HG02588 (cell line): ENCODE data around the gene TMEM72.

Source experiments
- ATAC-seq: cut with Tn5 transposase; IDR thresholded peaks from one replicate; pipeline ENCODE4 v1.9.1; 2021; ENCODE audit warnings: mild to moderate bottlenecking, moderate library complexity; ENCODE audit not compliant: unreplicated experiment

The TMEM72 gene

DNA sequence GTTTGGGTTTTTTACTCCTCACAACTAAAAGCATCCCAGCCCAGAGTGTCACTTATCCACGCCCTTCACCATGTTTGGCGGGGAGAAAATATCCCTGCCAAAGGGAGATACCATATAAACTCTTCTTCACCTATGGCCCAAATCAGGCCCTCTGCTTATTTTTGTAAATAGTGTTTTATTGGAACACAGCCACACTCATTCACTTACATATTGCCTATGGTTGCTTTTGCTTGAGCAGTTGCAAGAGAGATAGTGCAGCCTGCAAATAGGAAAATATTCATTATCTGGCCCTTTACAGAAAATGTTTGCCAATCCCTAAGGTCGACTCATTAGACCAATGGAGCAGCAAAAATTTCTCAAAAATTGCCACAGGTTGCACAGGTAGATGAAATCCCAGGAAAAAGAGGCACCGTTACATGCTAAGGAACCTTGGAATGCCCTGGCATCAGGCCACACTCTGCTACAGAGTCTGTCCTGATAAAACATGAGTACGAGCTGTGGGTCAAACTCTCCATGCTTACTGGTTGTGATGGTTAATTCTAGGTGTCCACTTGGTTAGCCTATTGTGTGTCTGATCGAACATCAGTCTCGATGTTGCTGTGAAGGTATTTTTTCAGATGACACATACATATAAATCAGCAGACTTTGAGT, 40.6 kb downstream of the TMEM72 start:
- no peak for ATAC-seq

- ATAC-seq, result no peak
These were observed 41.7 kb downstream of the TMEM72 start for GRCh38 chr10:44952779-44953231.

- ATAC-seq, result no peak
These were observed 42.9 kb downstream of the TMEM72 start for GRCh38 chr10:44954042-44954441.

DNA sequence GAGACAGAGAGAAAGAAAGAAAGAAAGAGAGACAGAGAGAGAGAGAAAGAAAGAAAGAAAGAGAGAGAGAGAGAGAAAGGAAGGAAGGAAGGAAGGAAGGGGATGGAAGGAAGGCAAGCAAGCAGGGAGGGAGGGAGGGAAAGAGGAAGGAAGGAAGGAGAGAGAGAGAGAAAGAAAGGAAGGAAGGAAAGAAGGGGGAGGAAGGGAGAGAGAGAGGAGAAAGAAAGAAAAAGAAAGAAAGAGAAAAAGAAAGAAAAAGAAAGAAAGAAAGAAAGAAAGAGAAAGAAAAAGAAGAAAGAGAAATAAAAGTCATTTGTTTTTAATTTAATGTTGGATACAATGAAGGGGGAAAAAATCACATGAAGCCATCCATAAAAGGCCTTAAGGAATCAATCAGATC, 43.8 kb downstream of the TMEM72 start:
- ATAC-seq, result no peak

GRCh38 chr10:44955413-44956070, 44.4 kb downstream of the TMEM72 start:
- no peak for ATAC-seq

DNA sequence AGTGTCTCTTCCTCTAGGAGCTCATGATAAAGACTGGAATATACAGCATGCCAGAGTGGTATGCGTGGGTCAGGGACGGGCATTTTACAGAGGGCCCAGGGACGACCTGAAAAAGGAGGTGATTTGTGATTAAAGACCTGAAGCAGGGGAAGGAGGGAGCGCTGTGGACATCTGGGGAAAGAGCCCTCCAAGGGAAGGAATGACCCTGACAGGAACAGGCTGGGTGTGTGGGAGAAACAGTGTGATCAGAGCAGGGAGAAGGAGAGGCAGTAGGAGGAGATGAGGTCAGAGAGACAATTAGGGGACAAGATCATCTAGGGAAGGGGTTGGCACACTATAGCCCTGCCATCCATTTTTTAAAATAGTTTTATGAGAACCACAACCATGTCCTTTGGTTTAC, 45.1 kb downstream of the TMEM72 start:
- no peak for ATAC-seq

DNA sequence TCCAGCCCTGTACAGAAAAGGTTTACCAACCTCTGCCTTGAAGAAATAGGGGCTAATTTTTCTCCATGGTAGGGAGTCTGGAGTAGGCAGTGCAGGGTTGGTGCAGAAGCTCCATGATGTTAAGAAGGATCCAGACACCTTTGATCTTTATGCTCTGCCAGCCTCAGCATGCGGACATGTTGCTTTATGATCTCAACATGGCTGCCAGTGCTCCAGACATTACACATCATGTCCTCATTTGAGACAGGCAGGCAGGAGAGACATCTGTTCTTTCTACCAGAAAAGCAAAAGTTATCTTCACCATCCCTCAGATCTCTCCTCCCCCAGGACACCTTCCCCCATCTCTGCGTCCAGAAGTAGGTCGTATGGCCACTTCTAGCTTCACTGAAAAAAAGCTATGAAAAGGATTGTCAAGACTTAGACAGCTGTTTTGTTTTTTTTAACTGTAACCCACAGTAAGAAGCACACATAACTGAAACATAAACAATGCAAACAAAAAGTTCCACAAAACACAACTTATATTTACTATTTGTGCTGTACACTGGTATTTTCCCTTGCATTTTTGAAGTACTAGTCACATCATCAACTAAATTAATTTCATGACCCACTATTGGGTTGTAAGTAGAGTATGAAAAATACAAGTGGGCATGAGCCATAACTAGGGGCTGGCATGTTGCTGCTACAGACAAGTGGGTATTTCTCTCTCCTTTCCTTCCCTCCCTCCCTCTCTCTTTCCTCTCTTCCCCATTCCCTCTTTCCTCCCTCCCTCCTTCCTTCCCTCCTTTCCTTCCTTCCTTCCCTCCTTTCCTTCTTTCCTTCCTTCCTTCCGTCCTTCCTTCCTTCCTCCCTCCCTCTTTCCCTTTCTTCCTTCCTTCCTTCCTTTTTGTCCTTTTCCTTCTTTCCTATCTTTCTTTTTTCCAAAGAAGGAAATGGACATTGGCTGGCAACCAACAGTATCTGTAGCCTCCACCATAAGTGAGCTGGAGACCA, 45.9 kb downstream of the TMEM72 start:
- no peak for ATAC-seq

- no peak for ATAC-seq
These were observed 47.2 kb downstream of the TMEM72 start for GRCh38 chr10:44958196-44958897.

- no peak for ATAC-seq
These were observed 47.7 kb downstream of the TMEM72 start for GRCh38 chr10:44958898-44959246.

GRCh38 chr10:44959247-44960087, 48.3 kb downstream of the TMEM72 start, which contains the start of gene RASSF4:
Gene RASSF4, plus strand, starts transcription at chr10:44959802. Its CDS starts 10,401 bp downstream, at chr10:44970203.
- ATAC-seq, result peak; percentile 98

GRCh38 chr10:44960088-44960460, 48.9 kb downstream of the TMEM72 start:
- no peak for ATAC-seq

DNA sequence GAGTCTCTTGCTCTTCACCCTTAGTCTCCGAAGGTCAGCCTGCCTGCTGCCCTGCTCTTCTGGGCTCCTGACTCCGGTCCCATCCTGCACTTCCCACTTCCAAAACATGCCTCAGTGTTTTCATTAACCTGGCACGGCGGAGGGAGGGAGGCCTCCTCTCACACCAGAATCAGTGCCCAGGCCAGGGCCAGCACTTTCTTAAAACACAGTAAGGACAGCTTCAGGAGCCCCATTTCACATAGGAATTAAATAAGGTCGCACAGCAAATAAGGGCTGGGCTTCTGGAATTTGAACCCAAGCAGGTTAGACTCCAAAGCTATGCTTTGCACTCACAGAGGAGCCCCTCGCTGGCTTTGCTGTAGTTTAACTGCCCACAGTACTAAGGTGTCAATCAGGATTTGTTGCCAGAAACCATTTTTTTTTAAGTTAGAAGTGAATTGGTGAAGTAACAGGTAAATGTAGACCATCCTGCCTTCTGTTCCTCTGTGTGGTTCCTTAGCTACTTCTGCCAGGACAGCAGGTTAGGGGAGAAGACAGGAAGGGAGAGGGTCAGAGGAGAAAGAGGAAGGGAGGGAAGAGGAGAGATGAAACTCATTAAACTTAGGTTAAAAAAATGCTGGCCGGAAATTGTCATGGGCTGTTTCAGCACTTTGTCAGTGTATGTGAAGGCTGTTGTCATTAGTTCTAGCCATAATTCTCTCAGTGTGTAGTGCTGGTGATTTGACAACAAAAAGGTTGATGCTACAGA, 49.5 kb downstream of the TMEM72 start:
- ATAC-seq, result no peak

DNA sequence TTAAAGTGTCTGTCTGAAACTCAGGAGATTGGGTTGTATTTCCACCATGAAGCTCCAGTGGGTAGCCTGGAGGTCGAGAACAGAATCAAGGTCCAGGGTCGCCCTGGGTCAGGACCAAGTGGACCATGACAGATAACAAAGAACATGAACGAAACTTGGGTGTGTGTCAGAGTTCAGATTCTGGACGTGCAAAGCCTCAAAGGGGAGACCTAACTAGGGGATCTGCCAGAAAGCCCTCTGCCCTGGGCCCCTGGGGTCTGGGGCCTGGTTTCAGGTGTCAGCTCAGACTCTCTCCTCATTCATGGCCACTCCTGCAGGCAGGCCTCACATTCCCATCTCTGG, 50.1 kb downstream of the TMEM72 start:
- no peak for ATAC-seq

GRCh38 chr10:44961931-44962750, 51.0 kb downstream of the TMEM72 start:
- ATAC-seq, result no peak

GRCh38 chr10:44962870-44963738, 52.0 kb downstream of the TMEM72 start:
- no peak for ATAC-seq

DNA sequence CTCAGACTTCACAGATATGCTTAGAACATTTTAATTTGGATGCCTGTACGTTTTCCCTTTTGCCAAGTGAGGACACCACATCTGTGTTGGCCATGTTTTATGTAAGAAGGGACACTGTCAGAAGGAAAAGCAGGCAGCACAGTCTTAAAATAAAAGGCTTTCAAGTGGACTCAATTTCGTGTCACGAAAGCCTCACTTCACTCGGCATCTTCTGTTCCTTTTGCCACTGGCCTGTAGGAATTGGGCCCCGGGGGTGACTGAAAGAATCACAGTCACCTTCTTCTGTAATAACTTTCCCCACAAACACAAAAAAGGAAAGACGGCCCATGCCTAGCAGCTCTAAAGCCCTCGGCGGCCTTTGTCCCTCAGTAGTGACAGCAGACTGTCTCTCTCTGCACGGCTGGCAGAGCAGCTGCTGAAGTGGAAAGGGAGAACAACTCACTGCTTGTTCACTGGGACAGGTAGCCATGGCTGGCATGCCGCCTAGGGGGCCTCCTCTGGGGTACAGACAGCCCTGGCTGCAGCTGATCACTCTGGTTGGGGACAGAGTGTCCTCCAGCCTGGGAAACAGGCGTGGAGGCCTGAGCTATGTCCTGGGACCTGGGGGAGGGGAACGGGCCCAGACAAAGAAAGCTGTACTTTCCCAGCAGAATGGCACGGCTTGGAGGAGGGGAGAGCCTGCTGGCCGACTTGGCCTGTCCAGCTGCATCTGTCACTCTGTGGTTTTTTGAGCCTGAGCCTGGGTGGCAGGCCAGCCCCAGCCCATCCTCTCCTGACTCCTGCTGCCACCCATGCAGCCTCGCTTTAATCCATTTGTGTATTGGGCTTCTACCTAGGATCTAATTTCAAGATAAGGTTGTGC, 52.9 kb downstream of the TMEM72 start:
- ATAC-seq, result no peak

GRCh38 chr10:44965104-44965503, 54.0 kb downstream of the TMEM72 start:
- no peak for ATAC-seq
